Right cardiac atrium (tissue), 5 donors: Measurements from ENCODE around the gene APPBP2. TPM values are rescaled to one million over a fixed set of nuclear protein-coding genes. Genes with fewer than 3 reads are reported as not detected.

Source experiments
- ATAC-seq, 2 donors: fragments of 200-7000 bp; cut with Tn5 transposase; one replicate each; pipeline versions ENCODE4 v1.8.0 to v1.9.1; 2020; ENCODE audit warnings: moderate library complexity in 2 of 2, mild to moderate bottlenecking in 1 of 2
- DNase-seq, 3 donors: peaks; one replicate each; pipeline ENCODE4 v3.0.0-alpha.2; 2020
- H3K27ac ChIP-seq: one replicate; pipeline ENCODE4 v1.5.1; 2013; ENCODE audit warnings: mild to moderate bottlenecking, low read length, control low read depth, moderate library complexity
- H3K27me3 ChIP-seq: one replicate; pipeline ENCODE4 v1.6.1; 2013; ENCODE audit not compliant: control insufficient read depth, insufficient read depth
- H3K4me1 ChIP-seq: one replicate; pipeline ENCODE4 v1.6.1; 2013; ENCODE audit warnings: low read length; ENCODE audit not compliant: control insufficient read depth, insufficient read depth
- H3K4me3 ChIP-seq: one replicate; pipeline ENCODE4 v1.5.1; 2013; ENCODE audit warnings: low read length, control low read depth
- H3K9me3 ChIP-seq: one replicate; pipeline ENCODE4 v1.6.1; 2013; ENCODE audit warnings: low read length; ENCODE audit not compliant: control insufficient read depth
- WGBS: extraction: QIAGEN DNeasy Blood & Tissue Kit; methylation state at CpG from one replicate; pipeline ENCODE4 v1.1.7; 2013; 5-methylcytosine and 5-hydroxymethylcytosine counted together
- intact Hi-C, 4 donors: fragments of 100-400 bp; cut with DNase I; formaldehyde crosslinking; loops; one replicate each; pipeline versions ENCODE4 v1.11.0 to v1.14.0; 2022 to 2023
- polyA plus RNA-seq: library from polyadenylated mRNA; stranded (reverse); fragments of 200-250 nt; gene quantifications from one replicate; pipeline ENCODE4 v1.2.3, GENCODE V29; 2013
- total RNA-seq, 4 donors: library from RNA; stranded (reverse); fragmentation: NEBNext Ultra II Directional; extraction: Animal tissue kit (Norgen Biotek cat#: 25700); gene quantifications; one replicate each; pipeline ENCODE4 v1.2.1, GENCODE V29; 2021
- donor health status: healthy with polysubstance abuse.
- donor health status: DM: no; HTN: yes; CAD: no.
- donor health status: DM: no; HTN: no; CAD: no.
- donor health status: DM: no; HTN: yes; CAD: no; lungs with severe emphysema.
- donor health status: DM: yes; HTN: yes; CAD: no.

Gene APPBP2
- total and polyA plus RNA-seq, 5 donors: 5.3 to 28.2 (median 23.9) TPM

DNA sequence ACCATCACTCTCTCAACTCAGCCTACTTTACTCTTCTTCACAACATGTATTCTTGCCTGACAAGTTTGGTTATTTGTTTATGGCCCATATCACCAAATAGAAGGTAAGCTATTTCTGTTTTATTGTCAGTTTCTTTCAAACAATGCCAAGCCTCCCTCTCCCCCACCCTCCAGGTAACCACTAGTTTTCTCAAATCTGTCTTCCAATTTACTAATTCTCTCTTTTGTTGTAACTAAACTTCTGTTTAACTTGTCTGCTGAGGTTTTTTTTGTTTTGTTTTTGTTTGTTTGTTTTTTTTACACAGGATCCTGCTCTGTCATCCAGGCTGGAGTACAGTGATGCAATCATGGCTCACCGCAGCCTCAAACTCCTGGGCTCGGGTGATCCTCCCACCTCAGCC, 68.9 kb downstream of the APPBP2 start:
- ATAC-seq (no peak), DNase-seq (no peak)
- Histone ChIP-seq H3K27me3 (no peaks in the 10 kb centered on the region), H3K4me3 (no peak overlapping the region), H3K9me3 (no peaks in the 10 kb centered on the region), H3K4me1 (no peaks in the 10 kb centered on the region), H3K27ac (no peak overlapping the region)
- WGBS: 95% methylated on average over 2 of the region's 2 CpGs
- intact Hi-C loops: no loop called here

DNA sequence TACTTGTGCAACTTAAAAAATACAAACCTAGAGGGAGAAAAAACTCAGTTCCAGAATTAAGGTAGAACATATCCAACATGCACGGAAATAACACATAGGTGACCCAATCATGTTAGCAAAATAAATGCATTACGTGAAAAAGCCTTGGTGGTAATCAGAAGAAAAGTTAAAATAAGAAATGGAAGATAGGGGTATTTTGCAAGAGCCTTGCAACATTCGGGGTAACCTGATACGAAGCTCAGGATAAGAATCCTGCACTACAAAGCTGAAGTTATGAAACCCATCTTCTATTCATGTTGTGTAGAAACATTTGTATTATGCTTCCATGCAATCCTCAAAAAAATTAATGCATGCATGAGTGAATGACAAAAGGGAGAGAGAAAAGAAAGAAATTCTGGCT, 70.7 kb downstream of the APPBP2 start:
- intact Hi-C loops: no loop called here

DNA sequence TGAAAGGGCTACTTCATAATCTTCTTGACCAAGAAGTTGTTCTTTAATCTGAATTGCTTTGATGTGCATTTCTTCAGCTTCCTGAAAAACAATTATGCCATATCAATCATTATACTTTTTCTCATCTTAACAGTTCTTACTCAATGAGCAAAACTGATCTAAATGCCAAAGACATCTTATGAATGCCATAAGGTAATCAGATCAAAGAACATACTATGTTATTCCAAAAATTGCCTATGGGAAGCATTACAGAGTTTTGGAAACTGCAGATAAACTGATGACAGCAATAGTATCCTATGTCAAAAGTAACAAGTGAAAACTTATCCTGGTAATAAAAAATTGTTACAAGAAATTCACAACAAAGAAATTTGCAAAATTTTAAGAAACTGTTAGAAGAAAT, 74.1 kb downstream of the APPBP2 start:
- no peak for ATAC-seq
- no peak for DNase-seq
- H3K9me3 ChIP-seq: no peaks in the 10 kb centered on the region
- no peaks in the 10 kb centered on the region for H3K27me3 ChIP-seq
- intact Hi-C loops: no loop called here
- no peaks in the 10 kb centered on the region for H3K4me1 ChIP-seq
- H3K4me3 ChIP-seq: no peak overlapping the region
- H3K27ac ChIP-seq: no peak overlapping the region

More for the DNA sequence above, 70.7 kb downstream of the APPBP2 start:
- Histone ChIP-seq H3K27me3 (no peaks in the 10 kb centered on the region), H3K9me3 (no peaks in the 10 kb centered on the region), H3K4me3 (no peak overlapping the region), H3K4me1 (no peaks in the 10 kb centered on the region), H3K27ac (no peak overlapping the region)
- ATAC-seq (no peak), DNase-seq (no peak)
- 86% methylated on average over 4 of the region's 4 CpGs for WGBS

DNA sequence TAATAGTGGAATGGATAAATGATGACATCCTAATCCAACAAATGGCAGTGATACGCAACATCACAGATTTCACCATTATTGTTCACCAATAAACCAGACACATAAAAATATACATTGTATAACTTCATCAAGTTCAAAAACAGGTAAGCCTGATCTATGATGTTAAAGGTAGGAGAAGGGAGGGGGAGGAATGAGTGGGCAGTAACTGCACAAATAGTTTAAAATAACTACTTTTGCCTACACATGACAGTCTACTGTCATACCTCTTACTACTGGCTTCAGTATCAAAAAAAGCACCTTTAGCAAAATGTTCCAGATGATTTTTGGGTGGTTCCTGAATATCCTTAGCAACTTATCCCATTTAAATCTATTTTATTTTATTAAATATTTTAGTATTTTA, 75.0 kb downstream of the APPBP2 start:
- Histone ChIP-seq H3K27ac (no peak overlapping the region), H3K4me3 (no peak overlapping the region), H3K9me3 (no peaks in the 10 kb centered on the region), H3K27me3 (no peaks in the 10 kb centered on the region), H3K4me1 (no peaks in the 10 kb centered on the region)
- DNase-seq (no peak), ATAC-seq (no peak)
- WGBS: 100% methylated on average over 1 of the region's 1 CpG
- intact Hi-C loops: no loop called here

DNA sequence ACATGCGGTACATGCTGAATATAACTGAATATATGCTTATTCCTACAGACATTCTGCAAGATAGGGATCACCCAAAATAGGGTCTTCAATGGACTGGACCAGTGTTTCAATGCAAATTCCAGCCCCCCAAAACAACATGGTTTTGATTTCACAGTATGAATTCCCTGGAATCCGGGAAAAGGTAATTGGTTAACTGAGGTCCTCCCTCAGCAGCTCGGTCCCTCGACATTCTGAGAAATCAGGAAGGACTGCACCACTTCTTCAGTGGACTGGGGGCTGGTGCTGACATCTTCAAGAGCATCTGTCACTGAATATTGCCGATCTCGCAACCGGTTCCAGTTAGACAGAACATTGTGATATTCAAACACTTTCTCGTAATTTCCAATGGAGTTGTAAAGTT, 78.7 kb downstream of the APPBP2 start:
- Histone ChIP-seq H3K4me3 (no peak overlapping the region), H3K27me3 (no peaks in the 10 kb centered on the region), H3K4me1 (no peaks in the 10 kb centered on the region), H3K27ac (no peak overlapping the region), H3K9me3 (no peaks in the 10 kb centered on the region)
- ATAC-seq (no peak), DNase-seq (no peak)
- intact Hi-C loops: no loop called here
- 83% methylated on average over 8 of the region's 8 CpGs for WGBS

DNA sequence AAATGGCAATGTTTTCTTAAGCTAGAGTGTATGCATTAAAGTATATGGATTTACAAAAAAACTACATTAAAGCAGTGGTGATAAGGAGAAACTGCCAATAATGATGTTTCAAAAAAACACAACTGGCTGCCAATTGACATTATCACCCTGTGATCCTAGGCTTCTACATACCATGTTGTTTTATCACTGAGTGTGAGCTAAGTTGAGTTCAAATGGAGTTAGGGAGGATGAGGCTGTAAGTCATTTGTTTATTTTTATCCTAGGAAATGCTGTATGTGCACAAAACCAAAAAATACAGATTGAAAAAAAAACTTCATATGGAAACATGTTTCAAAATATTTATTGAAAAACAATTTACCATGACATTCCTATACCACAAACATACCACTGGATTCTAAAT, 80.9 kb downstream of the APPBP2 start:
- H3K9me3 ChIP-seq: no peaks in the 10 kb centered on the region
- H3K4me1 ChIP-seq: no peaks in the 10 kb centered on the region
- no peak for ATAC-seq
- no peak for DNase-seq
- no peak overlapping the region for H3K4me3 ChIP-seq
- no peak overlapping the region for H3K27ac ChIP-seq
- H3K27me3 ChIP-seq: no peaks in the 10 kb centered on the region
- intact Hi-C loops: no loop called here

DNA sequence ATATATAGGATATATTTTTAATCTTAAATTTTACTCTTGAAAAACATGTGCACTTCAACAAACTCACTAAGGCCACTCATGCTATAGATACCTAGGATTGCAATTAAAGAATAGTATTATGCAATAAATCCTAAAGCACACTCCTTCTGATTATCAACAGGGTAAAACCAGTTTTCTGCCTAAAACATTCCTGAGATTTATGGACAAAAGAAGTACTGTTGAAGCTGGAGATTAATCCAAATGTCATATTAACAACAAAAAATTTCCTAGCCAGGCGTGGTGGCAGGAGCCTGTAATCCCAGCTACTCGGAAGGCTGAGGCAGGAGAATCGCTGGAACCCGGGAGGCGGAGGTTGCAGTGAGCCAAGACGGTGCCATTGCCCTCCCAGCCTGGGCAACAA, 82.3 kb downstream of the APPBP2 start:
- Histone ChIP-seq H3K4me3 (no peak overlapping the region), H3K27ac (no peak overlapping the region), H3K4me1 (no peaks in the 10 kb centered on the region), H3K9me3 (no peaks in the 10 kb centered on the region), H3K27me3 (no peaks in the 10 kb centered on the region)
- intact Hi-C loops: no loop called here
- DNase-seq (no peak), ATAC-seq (no peak)
- WGBS: 64% methylated on average over 6 of the region's 6 CpGs

DNA sequence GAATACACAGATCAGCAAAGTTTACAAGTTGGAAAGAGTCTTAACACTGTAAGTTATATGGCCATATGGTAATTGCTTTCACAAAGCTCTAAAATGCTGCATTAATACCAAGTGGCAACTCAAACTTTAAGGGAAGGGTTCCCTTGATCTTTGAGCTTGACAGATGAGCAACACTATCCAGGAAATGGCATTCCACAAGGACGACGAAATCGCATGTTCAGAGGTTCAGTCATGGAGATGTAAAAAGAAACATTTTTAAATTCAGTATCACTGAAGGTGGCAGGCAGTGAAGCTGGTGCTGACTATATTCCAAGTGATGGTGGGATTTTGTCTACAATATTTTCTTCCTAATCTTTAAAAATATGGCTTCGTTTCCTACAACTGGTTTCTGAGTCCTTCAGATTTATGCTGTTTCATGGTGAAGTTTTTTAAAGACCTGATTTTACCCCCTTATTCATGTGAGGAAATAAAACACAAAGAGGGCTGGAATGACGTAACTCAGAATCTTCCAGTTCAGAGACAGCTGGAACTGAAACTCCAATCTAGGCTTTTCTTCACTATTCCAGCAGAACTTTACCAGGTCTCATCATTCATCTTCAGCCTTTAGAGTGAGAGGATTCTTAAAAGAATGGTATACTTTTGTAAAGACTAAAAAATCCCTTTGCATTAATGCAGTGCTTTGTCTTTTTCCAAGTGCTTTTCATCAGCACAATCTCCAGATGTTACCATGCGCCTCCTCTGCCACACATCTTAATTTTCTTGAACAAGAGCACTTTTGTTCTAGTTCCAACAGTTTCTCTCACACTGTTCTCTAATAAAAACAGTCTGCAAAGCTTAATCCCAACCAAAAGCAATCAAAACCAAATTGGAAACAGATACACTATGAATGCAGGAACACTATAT, 83.5 kb downstream of the APPBP2 start:
- ATAC-seq (no peak), DNase-seq (no peak)
- whole genome bisulfite sequencing: 44% methylated on average over 6 of the region's 6 CpGs
- H3K4me1 ChIP-seq: no peaks in the 10 kb centered on the region
- no peak overlapping the region for H3K4me3 ChIP-seq
- no peak overlapping the region for H3K27ac ChIP-seq
- H3K27me3 ChIP-seq: no peaks in the 10 kb centered on the region
- intact Hi-C loops: no loop called here
- H3K9me3 ChIP-seq: no peaks in the 10 kb centered on the region

DNA sequence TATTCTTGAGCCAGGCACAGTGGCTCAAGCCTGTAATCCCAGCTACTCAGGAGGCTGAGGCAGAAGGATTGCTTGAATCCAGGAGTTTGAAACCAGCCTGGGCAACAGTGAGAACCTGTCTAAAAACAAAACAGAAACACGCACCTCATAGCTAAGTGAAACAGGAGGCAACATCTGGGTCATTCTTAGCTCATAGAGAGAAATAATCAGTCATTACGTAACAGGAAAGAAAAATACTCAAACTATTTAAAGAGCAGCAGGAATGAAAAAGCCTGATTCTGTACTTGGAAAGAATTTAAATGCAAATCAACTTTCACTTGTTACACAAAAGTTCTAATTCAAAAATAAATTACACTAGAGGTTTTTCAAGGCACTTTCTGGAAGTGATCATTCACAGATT, 86.5 kb downstream of the APPBP2 start:
- ATAC-seq (no peak), DNase-seq (no peak)
- Histone ChIP-seq H3K9me3 (no peaks in the 10 kb centered on the region), H3K27me3 (no peaks in the 10 kb centered on the region), H3K4me3 (no peak overlapping the region), H3K4me1 (no peaks in the 10 kb centered on the region), H3K27ac (no peak overlapping the region)
- intact Hi-C loops: loop anchor here (5.0 to 10.0 kb wide), 4 partner anchors 205 to 335 kb away; partner anchors contain the start of gene CA4 (in 2 of the 4)
- 17% methylated on average over 2 of the region's 2 CpGs for WGBS

DNA sequence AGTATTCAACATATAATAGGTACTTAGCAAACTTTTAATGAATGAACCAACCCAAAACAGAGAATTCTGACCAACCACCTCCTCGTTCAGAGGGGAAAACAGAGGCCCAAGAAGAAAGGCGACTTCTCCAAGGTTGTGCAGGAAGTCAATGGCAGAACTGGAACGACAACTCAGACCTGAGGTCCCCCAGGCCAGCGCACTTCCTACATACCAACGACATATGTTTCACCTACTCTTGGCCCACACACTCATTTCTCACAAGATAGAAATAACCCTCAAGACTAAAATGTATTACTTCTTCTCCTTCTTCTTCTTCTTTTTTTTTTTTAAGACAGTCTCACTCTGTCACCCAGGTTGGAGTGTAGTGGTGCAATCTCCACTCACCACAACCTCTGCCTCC, 89.4 kb downstream of the APPBP2 start:
- intact Hi-C loops: loop anchor here (5.0 to 10.0 kb wide), 4 partner anchors 202 to 332 kb away; partner anchors contain the start of gene CA4 (in 2 of the 4)
- Histone ChIP-seq H3K27me3 (no peaks in the 10 kb centered on the region), H3K9me3 (no peaks in the 10 kb centered on the region), H3K4me3 (no peak overlapping the region), H3K27ac (no peak overlapping the region), H3K4me1 (no peaks in the 10 kb centered on the region)
- WGBS: 59% methylated on average over 5 of the region's 5 CpGs
- DNase-seq: no peak
- no peak for ATAC-seq

DNA sequence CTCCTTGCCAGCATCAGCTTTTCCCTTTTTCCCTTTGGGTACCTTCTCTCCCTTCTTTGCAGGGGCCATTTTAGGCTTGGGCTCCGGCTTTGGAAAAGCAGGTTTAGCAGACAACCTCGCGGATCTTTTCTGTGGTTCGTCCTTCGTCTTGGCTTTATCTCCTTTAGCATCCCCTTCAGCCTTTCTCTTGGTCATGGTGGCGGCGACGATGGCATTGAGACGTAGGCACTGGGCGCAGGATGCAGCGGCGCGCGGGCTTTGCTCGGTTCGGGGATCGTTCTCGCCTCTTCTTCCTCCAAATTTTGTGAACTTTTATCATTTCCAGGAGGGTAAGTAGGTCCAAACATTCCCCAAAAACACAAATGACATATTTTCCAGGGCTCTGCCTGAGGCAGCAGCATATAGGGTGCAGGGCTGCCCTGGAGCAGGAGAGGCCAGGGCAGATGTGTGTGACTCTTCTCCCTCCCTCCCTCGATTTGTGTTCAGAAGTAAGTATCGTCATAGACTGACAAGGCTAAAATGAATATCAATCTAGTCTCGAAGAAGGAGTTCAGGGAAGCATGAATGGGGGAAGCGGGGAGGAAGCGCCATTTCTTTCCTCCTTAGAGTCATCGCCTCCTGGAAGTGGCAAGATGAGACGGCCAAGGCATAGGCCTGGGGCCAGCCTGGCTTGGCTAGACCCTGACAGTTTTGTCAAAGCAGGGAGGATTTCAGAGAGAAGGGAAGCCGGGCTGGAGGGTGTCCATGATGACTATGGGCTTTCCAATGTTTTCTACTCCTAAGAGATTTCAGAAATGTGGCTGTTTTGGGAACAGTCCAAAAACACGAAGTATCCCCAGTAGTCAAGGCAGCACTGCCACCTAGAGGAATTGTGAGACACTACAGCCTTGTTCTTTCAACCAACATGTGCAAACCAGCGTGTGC, 90.5 kb downstream of the APPBP2 start:
- Histone ChIP-seq H3K4me3 (no peak overlapping the region), H3K27me3 (no peaks in the 10 kb centered on the region), H3K9me3 (no peaks in the 10 kb centered on the region), H3K27ac (no peak overlapping the region), H3K4me1 (no peaks in the 10 kb centered on the region)
- intact Hi-C loops: loop anchor here (5.0 to 10.0 kb wide), 4 partner anchors 201 to 331 kb away; partner anchors contain the start of gene CA4 (in 2 of the 4)
- WGBS: 68% methylated on average over 28 of the region's 28 CpGs
- ATAC-seq (peak; percentile 91 to 95), DNase-seq (peak; percentile 71 to 89 (median 89))
